ENCODE data around the gene KREMEN1. TPM values are rescaled to one million over a fixed set of nuclear protein-coding genes. Genes with fewer than 3 reads are reported as not detected.
A peak's percentile ranks its signal among the peaks of the same experiment; 100 is the strongest.

The KREMEN1 gene
- total RNA-seq, 3 donors from 2014 or later, result 18.3 to 35.1 (median 28.6) TPM

DNA sequence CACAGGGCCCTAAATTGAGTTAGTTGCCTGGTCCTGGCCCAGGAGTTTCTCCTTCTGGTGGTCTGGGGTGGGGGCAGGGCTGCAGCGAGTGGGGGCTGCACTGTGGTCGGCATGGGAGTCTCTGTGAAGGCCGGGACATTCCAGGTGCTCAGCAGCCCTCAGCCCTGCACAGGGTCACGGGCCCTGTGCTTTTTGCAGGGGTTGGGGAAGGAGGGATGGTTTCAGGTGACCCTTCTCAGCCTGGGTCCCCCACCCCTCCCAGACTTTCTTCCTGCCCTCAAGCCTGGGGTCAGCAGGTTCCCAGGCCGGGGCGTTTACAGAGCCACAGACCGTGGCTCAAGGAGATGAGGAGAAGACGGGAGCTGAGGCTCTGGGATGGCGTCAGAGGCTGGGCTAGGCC, 140.7 kb downstream of the KREMEN1 start:
- Histone ChIP-seq H3K4me1 (ENCODE audit: low read depth) (no peaks in the 10 kb centered on the region), H3K4me3 (no peak overlapping the region), H3K36me3 (ENCODE audit: low read depth) (no peaks in the 10 kb centered on the region), H3K9me3 (no peaks in the 10 kb centered on the region)
- ATAC-seq, result no peak
- TF ChIP-seq, protein P1, sequence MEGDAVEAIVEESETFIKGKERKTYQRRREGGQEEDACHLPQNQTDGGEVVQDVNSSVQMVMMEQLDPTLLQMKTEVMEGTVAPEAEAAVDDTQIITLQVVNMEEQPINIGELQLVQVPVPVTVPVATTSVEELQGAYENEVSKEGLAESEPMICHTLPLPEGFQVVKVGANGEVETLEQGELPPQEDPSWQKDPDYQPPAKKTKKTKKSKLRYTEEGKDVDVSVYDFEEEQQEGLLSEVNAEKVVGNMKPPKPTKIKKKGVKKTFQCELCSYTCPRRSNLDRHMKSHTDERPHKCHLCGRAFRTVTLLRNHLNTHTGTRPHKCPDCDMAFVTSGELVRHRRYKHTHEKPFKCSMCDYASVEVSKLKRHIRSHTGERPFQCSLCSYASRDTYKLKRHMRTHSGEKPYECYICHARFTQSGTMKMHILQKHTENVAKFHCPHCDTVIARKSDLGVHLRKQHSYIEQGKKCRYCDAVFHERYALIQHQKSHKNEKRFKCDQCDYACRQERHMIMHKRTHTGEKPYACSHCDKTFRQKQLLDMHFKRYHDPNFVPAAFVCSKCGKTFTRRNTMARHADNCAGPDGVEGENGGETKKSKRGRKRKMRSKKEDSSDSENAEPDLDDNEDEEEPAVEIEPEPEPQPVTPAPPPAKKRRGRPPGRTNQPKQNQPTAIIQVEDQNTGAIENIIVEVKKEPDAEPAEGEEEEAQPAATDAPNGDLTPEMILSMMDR (IDR thresholded peaks at IDR 0.05), result no peak
- intact Hi-C loops (cut with DNase I, micrococcal nuclease), result no loop called here
- no peak for DNase-seq

DNA sequence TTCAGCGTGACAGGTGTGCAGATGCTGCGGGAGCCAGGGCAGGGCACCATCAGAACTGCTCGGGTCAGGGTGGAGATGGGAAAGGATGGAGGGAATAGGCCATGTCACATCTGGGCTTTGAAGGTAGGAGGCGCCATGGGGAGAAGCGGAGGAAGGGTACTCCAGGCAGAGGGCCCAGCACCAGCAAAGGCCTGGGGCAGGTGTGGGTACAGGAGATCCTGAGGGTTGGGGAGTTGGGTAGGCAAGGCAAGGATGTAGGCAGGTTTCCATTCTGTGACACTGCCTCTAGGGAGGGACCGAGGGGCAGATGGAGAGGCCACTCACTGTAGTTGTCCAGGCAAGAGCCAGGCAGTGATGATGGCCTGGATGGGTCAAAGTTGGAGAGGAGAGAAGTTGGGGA, 141.4 kb downstream of the KREMEN1 start:
- Histone ChIP-seq H3K36me3 (ENCODE audit: low read depth) (no peaks in the 10 kb centered on the region), H3K4me3 (no peak overlapping the region), H3K9me3 (no peaks in the 10 kb centered on the region), H3K4me1 (ENCODE audit: low read depth) (no peaks in the 10 kb centered on the region)
- DNase-seq (no peak), ATAC-seq (no peak)
- intact Hi-C loops (cut with DNase I, micrococcal nuclease), result no loop called here
- TF ChIP-seq, protein P1 (IDR thresholded peaks at IDR 0.05), result no peak

DNA sequence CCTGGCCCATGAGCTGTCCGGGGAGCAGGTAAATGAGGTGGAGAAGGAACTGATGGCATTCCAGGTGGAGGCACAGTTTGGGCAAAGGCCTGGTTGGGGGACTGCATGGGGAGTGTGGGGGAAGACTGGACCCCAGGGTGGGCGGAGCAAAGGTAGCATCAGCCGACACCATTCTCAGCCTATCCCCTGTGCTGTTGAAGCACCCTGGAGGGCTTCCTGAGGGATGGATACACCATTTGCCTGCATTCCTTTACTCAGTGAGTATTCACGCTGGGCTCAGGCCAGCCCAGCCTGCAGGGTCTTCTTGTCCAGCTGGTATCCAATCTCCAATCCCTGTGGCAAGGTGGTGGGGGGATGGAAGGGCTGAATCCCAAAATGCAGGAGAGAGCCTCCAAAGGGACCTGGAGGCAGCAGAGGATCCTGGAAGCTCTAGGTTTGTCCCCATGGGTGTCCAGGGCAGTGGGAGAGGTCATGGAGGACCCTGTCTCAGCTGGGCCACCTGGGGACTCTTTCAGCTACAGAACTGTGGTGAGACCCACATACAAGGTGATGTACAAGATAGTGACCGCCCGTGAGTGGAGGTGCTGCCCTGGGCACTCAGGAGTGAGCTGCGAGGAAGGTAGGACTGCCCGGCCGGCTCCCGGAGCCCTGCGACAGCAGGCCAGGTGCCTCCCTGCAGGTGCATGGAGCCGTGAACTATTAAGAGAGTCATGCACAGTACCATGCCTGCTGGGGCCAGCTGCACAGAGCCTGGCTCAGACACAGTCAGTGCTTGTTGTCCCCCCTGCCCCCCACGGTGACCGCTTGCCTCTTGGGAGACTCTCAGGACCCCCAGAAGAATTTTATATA, 142.4 kb downstream of the KREMEN1 start:
- H3K36me3 ChIP-seq (ENCODE audit: low read depth), result no peaks in the 10 kb centered on the region
- intact Hi-C loops (cut with DNase I, micrococcal nuclease), result no loop called here
- DNase-seq (no peak), ATAC-seq (no peak)
- no peaks in the 10 kb centered on the region for H3K9me3 ChIP-seq
- no peak overlapping the region for H3K4me3 ChIP-seq
- H3K4me1 ChIP-seq (ENCODE audit: low read depth), result no peaks in the 10 kb centered on the region
- TF ChIP-seq, protein P1 (IDR thresholded peaks at IDR 0.05), result no peak

DNA sequence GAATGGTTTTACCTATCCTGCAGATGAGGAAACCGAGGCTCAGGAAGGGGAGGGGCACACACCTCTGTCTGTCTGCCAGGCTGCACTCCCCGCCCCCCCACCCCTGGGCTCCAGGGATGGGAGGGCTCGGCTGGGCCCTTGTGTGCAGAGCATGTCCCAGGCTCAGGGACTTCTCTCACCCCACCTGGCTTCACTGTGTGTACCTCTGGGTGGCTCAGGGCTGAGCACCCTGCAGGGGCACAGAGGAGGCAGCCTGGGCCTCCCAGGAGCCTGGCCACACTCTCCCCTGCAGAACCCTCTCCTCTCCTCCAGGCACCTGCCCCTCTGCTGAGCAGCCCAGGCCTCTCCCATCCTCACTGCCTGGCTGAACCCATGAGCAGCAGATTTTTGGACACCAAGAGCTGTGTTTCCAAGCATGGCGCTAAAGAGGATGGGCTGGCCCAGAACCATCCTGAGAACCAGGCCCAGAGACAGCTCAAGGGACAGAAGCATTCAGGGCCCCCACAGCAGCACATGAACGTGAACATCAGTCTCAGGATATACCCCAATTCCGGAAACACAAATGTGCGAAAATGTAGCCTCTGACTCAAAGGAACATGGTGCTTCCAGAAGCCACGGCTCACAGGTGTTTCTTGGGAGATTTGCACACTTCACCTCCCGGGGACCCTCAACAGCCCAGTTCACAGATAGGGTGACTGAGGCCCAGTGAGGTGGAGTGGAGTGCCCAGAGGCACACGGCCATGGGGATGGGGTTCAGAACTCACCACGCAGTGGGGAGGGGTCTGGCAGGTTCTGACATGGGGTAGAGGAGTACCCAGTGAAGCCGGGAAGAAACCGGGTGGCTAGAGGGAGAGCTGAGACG, 143.4 kb downstream of the KREMEN1 start:
- intact Hi-C loops (cut with DNase I, micrococcal nuclease), result no loop called here
- DNase-seq, result no peak

DNA sequence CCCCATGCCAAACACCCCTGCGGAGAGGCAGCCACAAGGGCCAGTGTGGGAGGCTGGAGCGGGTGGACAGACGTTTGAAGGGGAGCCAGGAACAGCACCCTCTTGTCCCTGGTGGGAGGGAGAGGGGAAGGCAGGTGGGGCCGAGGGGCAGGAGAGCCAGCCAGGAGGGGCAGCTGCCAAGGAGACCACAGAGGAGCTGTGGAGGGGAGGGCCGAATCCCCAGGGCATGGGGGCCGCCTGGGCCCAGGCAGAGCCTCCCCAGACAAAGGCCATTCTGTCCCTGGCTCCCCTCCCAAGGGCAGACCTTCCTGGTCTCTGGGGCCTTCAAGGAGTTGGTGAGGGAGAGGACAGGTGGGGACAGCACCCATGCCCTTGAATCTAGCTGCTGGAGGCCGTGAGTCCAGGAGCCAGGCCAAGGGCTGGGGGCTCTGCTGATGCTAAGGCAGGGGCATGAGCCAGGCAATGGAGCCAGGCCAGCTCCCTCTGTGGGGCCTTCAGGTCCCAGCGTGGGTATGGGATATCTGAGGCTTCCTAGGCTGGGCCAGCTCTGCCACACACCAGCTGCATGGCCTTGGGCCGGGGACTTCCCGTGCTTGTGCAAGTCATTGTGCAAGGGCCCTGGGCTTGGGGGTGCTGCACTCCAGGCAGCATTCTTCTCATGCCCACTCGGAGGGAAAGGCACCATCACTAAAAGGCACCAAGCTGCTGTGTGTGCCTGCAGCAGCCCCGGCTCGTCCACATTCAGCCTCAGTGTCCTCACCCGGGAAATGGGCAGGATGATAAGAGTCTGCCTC, 144.2 kb downstream of the KREMEN1 start:
- no peaks in the 10 kb centered on the region for H3K9me3 ChIP-seq
- intact Hi-C loops (cut with DNase I, micrococcal nuclease), result no loop called here
- H3K4me3 ChIP-seq, result no peak overlapping the region
- H3K4me1 ChIP-seq (ENCODE audit: low read depth), result no peaks in the 10 kb centered on the region
- no peak for DNase-seq
- peak; percentile 40 for ATAC-seq
- no peaks in the 10 kb centered on the region for H3K36me3 ChIP-seq (ENCODE audit: low read depth)
- TF ChIP-seq, protein P1 (IDR thresholded peaks at IDR 0.05), result no peak

More for the DNA sequence above, 143.4 kb downstream of the KREMEN1 start:
- no peak overlapping the region for H3K4me3 ChIP-seq
- no peaks in the 10 kb centered on the region for H3K9me3 ChIP-seq
- H3K36me3 ChIP-seq (ENCODE audit: low read depth), result no peaks in the 10 kb centered on the region
- TF ChIP-seq, protein P1 (IDR thresholded peaks at IDR 0.05), result no peak
- no peak for ATAC-seq
- no peaks in the 10 kb centered on the region for H3K4me1 ChIP-seq (ENCODE audit: low read depth)
